Motor neuron (in vitro differentiated cells): ENCODE data around the gene RYR2. TPM values are rescaled to one million over a fixed set of nuclear protein-coding genes. Genes with fewer than 3 reads are reported as not detected.

Experiments used
- ATAC-seq, 8 experiments: fragments of 200-7000 bp; cut with Tn5 transposase; replicated peaks in 6 of 8; 2 replicates each; pipeline ENCODE4 v1.8.0; 2021; ENCODE audit warnings: mild to moderate bottlenecking in 8 of 8, moderate library complexity in 8 of 8
- H3K27ac ChIP-seq, 2 donors: fragments of 250-450 bp; sonication (Bioruptor Pico); 2 replicates each; pipeline ENCODE4 v1.9.0; 2021; ENCODE audit warnings: antibody characterized with exemption in 2 of 2, mild to moderate bottlenecking in 2 of 2, moderate library complexity in 1 of 2
- H3K4me1 ChIP-seq, 2 donors: fragments of 250-450 bp; sonication (Bioruptor Pico); replicated peaks in 1 of 2; 2 replicates each; pipeline ENCODE4 v1.6.1; 2021; ENCODE audit warnings: antibody characterized with exemption in 2 of 2, mild to moderate bottlenecking in 2 of 2, moderate library complexity in 1 of 2
- H3K4me3 ChIP-seq, 5 donors: fragments of 250-450 bp; sonication (Bioruptor Pico); 2 replicates each; pipeline ENCODE4 v1.9.0; 2021; ENCODE audit warnings: antibody characterized with exemption in 5 of 5, mild to moderate bottlenecking in 5 of 5, moderate library complexity in 4 of 5
- WGBS, 10 experiments: fragments of 450-650 bp; shearing (Covaris generic); methylation state at CpG; one replicate each; pipeline ENCODE4 v1.0.0; 2022; 5-methylcytosine and 5-hydroxymethylcytosine counted together
- in situ Hi-C, 9 experiments: fragments of 400-800 bp; cut with MboI; loops; one replicate each; pipeline ENCODE4 v1.15.0; 2021; ENCODE audit warnings: low sequenced_read_pairs in 9 of 9, low pct_unique_long_range_greater_than_20kb in 2 of 9; ENCODE audit not compliant: unreplicated experiment in 9 of 9
- total RNA-seq, 8 experiments: library from RNA; unstranded; fragments of 300-600 nt; gene quantifications; 2 replicates each; pipeline versions ENCODE4 v1.2.3 to v1.2.4, GENCODE V29; 2022

Gene RYR2
- total RNA-seq, 8 experiments from 2014 or later: 0.32 to 6.8 (median 0.63) TPM

- Histone ChIP-seq H3K4me3 (no peak overlapping the region), H3K27ac (no peak overlapping the region), H3K4me1 (no peaks in the 10 kb centered on the region)
- in situ Hi-C loops: no loop called here
- no peak for ATAC-seq
These were observed 21.0 kb downstream of the RYR2 start for GRCh38 chr1:237062976-237063375.

- ATAC-seq: no peak
- no peak overlapping the region for H3K4me3 ChIP-seq
- in situ Hi-C loops: no loop called here
- 17 to 100% (median 60%) methylated on average over 1 to 3 of the region's 3 CpGs; no CpG with 5 or more reads in 2 of the 10 experiments for WGBS, 10 experiments
- no peaks in the 10 kb centered on the region for H3K4me1 ChIP-seq
- H3K27ac ChIP-seq: no peak overlapping the region
These were observed 23.9 kb downstream of the RYR2 start for GRCh38 chr1:237065903-237066302.

- WGBS, 10 experiments: 40 to 100% (median 69%) methylated on average over 1 to 2 of the region's 2 CpGs; no CpG with 5 or more reads in 5 of the 10 experiments
- H3K4me1 ChIP-seq: peaks cover 0 to 2% of the 10 kb centered on the region in 2 donors
- in situ Hi-C loops: no loop called here
- no peak overlapping the region for H3K27ac ChIP-seq
- no peak overlapping the region for H3K4me3 ChIP-seq
- ATAC-seq: no peak
These were observed 28.5 kb downstream of the RYR2 start for GRCh38 chr1:237070519-237070918.

DNA sequence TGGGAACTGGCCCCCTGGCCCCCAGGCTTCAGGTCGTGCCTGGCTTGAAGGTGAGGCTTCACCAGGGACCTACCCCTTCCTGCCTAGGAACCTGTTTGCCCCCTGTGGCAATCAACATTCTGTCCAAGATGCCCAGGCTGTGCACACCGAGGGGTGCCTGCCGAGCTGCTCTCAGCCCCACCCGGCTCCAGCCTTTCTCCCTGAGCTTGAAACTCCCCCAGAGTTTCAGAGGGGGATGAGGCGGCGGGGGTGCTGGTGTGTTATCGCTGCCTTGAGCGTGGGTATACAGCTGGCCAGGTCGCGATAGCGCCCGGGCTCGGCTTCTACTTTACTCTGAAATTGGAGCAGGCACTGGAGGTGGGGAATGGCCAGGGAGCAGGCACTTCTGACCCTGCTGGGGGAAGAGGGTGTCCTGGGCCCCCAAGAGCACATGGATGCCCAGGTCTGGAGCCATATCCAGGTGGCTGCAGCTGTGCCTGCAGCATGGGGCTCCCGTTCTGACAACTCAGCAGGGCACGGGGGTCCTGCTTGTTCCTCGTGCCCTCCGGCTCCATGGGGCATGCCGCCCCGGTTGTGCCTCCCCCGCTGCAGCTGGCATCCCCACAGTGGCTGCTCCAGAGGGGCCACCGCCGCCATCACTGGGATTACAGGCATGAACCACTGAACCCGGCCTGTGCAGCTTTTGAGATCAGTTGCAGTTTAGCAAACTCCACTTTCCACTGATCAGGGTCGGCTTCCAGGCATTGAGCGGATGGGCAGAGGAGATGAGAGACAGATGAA is 29.8 kb downstream of the RYR2 start:
- no peak overlapping the region for H3K27ac ChIP-seq
- peaks cover 0 to 2% of the 10 kb centered on the region in 2 donors for H3K4me1 ChIP-seq
- H3K4me3 ChIP-seq: no peak overlapping the region
- 0 to 100% (median 82%) methylated on average over 2 to 19 of the region's 25 CpGs; no CpG with 5 or more reads in 1 of the 10 experiments for WGBS, 10 experiments
- no peak for ATAC-seq
- in situ Hi-C loops: no loop called here

DNA sequence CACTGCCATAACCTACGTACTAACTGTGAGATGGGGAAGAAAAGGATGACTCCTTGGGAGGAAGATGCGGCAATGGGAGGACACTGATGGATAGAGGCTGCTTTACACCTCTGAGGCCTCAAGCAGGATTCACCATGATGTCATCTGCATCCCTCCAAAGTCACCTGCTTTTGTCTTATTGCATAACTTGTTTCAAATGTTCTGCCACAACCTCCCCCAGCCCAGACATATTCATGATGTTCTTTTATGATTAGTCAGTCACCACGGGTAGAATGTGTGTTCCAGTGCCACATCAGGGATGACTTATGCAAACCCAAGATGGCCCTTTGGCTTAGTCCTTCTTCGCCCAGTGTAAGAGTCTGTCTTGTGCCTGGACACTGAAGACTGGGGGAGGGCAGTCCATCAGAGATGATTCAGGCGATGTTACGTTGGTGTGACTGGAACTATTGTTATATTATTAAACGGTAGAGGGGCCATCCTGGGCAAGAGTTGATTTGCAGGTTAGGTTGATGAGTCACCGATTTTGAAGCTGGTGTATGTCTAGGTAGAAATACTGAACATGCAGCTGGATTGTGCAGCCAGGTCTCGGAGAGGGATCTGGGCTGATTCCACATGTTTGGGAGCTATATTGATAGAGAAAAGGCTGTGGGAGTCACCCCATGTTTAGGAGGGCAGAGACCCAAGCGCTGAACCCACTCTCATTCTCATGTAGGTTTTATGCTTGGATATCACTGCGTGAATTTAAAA is 32.6 kb downstream of the RYR2 start:
- WGBS, 10 experiments: 21 to 100% (median 91%) methylated on average over 1 to 11 of the region's 11 CpGs
- Histone ChIP-seq H3K4me1 (peaks cover 0 to 2% of the 10 kb centered on the region in 2 donors), H3K27ac (no peak overlapping the region), H3K4me3 (no peak overlapping the region)
- ATAC-seq: peak in 1 of 8 experiments; percentile 52
- in situ Hi-C loops: no loop called here

DNA sequence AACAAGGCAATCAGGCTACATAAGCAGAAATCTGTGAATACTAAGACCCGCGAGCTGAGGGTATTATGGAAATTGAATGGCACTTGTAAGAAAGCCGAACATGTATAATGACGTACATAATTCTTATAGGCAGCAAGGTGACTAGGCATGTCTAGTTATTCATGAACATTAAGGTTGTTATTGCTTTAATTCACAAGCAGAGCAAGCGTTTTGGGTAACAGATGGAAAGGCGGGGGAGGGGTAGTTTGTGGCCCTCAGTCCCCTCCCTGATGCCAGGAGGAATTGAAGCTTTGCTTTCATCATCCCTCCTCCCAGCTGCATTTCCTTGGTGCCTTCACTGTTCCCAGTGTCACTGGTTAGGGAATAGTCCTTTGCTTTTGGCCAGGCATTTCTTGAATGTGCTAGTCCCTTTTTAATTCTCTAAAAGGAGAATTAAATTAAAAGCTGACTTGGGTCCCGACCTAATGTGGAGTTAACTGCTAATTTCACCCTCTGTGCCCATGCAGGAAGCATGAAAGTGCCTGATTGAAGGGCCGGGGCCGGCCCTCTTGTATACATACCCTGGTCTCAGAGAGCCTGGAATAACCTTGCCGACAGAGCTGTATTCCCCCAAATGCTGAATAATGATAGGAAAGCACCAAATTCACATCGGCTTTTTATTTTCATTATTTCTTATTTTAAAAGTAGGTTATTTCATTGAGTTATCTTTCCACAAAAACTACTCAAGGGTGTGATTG is 42.5 kb downstream of the RYR2 start:
- in situ Hi-C loops: no loop called here
- Histone ChIP-seq H3K4me3 (no peak overlapping the region), H3K27ac (no peak overlapping the region), H3K4me1 (peaks cover 0 to 4% of the 10 kb centered on the region in 2 donors)
- ATAC-seq: peak in 3 of 8 experiments; percentile 27 to 82 (median 41)
- WGBS, 10 experiments: 0 to 83% (median 60%) methylated on average over 2 to 11 of the region's 11 CpGs

DNA sequence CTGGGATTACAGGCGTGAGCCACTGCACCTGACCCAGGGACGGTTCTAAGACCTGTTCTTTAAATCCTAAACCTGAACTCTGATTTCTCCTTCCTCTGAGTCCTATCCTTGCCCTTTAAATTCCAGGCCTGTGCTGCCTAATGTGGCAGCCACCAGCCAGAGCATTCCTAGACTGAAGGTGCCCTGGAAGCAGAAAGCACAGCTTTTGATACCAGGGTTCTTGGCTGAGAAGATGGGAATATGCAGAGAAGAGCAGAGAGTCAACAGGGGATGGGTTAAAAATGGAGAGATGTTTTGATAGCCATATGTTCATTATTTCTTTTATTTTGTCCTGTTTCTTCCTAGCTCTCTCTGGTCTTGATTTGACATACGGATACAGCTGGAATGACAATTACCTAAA is 49.7 kb downstream of the RYR2 start:
- 0 to 100% (median 85%) methylated on average over 1 to 2 of the region's 3 CpGs; no CpG with 5 or more reads in 2 of the 10 experiments for WGBS, 10 experiments
- Histone ChIP-seq H3K4me1 (no peaks in the 10 kb centered on the region), H3K27ac (no peak overlapping the region), H3K4me3 (no peak overlapping the region)
- ATAC-seq: no peak
- in situ Hi-C loops: no loop called here

- ATAC-seq: no peak
- 20 to 100% (median 84%) methylated on average over 1 to 12 of the region's 12 CpGs; no CpG with 5 or more reads in 2 of the 10 experiments for WGBS, 10 experiments
- Histone ChIP-seq H3K4me1 (no peaks in the 10 kb centered on the region), H3K4me3 (no peak overlapping the region), H3K27ac (no peak overlapping the region)
- in situ Hi-C loops: no loop called here
These were observed 51.7 kb downstream of the RYR2 start for GRCh38 chr1:237093691-237094090.

GRCh38 chr1:237098541-237098940 is 56.6 kb downstream of the RYR2 start:
- peak; percentile 85 to 92 (median 90) for ATAC-seq
- no peak overlapping the region for H3K4me3 ChIP-seq
- in situ Hi-C loops: no loop called here
- no peak overlapping the region for H3K27ac ChIP-seq
- WGBS, 10 experiments: 0 to 100% (median 69%) methylated on average over 1 to 3 of the region's 3 CpGs; no CpG with 5 or more reads in 1 of the 10 experiments
- H3K4me1 ChIP-seq: no peaks in the 10 kb centered on the region

DNA sequence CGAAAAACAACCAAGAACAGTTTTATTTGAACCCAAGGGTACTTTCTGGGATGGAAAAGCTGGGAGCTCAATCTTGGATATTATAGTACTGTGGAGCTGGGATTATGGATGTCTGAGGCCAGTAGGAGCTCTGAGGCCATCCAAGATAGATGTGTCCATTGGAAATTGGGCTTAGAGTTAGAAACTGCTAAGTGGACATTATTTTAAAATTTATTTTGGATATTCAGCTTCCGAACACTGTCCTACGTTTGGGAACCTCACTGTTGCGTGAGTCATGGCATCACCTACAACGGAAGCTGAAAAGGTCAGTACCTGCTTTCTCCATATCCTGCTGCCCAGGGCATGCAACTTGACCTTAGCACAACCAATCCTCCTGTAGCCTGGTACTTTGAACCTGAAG is 61.0 kb downstream of the RYR2 start:
- ATAC-seq: no peak
- WGBS, 10 experiments: 6 to 100% (median 92%) methylated on average over 1 to 5 of the region's 5 CpGs; no CpG with 5 or more reads in 1 of the 10 experiments
- H3K4me3 ChIP-seq: no peak overlapping the region
- H3K4me1 ChIP-seq: no peaks in the 10 kb centered on the region
- in situ Hi-C loops: no loop called here
- H3K27ac ChIP-seq: no peak overlapping the region

DNA sequence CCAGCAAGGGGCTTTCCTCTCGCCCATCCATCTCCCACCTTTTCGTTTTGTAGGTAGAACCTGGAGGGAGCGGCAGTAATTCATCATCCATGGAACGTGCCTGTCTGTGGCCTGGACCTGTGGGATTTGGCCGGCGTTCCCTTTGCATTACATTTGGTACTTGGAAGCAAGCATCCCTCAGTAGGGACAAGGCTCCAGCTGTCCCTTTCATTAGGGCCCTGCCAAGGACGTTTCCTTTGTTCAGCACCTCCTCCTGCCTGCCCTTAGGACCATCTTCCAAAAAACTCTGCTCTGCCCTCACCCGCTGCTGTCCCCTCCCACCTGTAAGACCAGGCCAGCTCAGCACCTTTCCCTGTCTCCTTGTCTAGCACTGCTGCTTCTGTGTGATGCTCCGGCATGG is 62.1 kb downstream of the RYR2 start:
- no peak overlapping the region for H3K27ac ChIP-seq
- 17 to 100% (median 89%) methylated on average over 1 to 9 of the region's 9 CpGs; no CpG with 5 or more reads in 1 of the 10 experiments for WGBS, 10 experiments
- H3K4me1 ChIP-seq: no peaks in the 10 kb centered on the region
- H3K4me3 ChIP-seq: no peak overlapping the region
- in situ Hi-C loops: no loop called here
- no peak for ATAC-seq

DNA sequence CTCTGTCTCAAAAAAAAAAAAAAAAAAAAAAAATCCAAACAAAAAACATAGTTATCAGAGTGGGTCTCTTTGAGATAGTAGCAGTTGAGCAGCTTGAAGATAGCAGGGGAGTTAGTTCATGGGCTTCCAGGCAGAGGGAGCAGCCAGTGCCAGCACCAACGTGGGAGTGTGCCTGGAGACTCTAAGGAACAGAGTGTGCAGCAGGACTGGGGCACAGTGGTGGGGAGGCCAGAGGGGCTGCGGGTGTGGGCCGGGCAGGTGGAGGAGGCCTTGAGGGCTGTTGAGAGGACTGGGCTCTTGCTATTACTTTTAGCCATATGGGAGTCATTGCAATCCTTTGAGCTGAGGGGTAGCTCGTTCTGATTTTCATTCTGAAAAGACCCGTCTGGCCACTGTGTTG is 63.8 kb downstream of the RYR2 start:
- 0 to 84% (median 75%) methylated on average over 1 to 4 of the region's 5 CpGs; no CpG with 5 or more reads in 4 of the 10 experiments for WGBS, 10 experiments
- Histone ChIP-seq H3K27ac (no peak overlapping the region), H3K4me1 (no peaks in the 10 kb centered on the region), H3K4me3 (no peak overlapping the region)
- no peak for ATAC-seq
- in situ Hi-C loops: no loop called here
